Natural killer cell (primary cell): ENCODE results near the gene FAR2. TPM values are rescaled to one million over a fixed set of nuclear protein-coding genes. Genes with fewer than 3 reads are reported as not detected.

ENCODE experiments used
- total RNA-seq, 4 donors: library from RNA; stranded (reverse); fragments of 120-200 nt in 1 of 4; gene quantifications; one replicate each; pipeline versions ENCODE4 v1.2.3 to v1.2.4, GENCODE V29; 2013 to 2022

Gene FAR2
- total RNA-seq, 3 donors from 2014 or later (not counting 1 experiment from before 2014, with no cell fraction given), result 1.5 to 3.5 (median 1.7) TPM

Other genes with a start within 250 kb of the FAR2 start
- 10 to 100 TPM; 28.7 to 46.9 (median 37.2) TPM for gene ERGIC2, start 231.9 kb downstream of the FAR2 start, total RNA-seq